Neural crest cell (in vitro differentiated cells): Measurements from ENCODE around the gene KANK4. TPM values are rescaled to one million over a fixed set of nuclear protein-coding genes. Genes with fewer than 3 reads are reported as not detected.
A peak's percentile ranks its signal among the peaks of the same experiment; 100 is the strongest.

Experiments used
- DNase-seq: peaks from one replicate; pipeline ENCODE4 v3.0.0; 2021; ENCODE audit warnings: low read depth, mixed read lengths, low spot score
- H3K27ac Mint-ChIP-seq: one replicate; pipeline ENCODE4 v1.8.0; 2021; ENCODE audit warnings: mild to moderate bottlenecking, mixed read lengths; ENCODE audit not compliant: unreplicated experiment
- H3K27me3 Mint-ChIP-seq: 2 replicates; pipeline ENCODE4 v1.8.0; 2021; ENCODE audit warnings: low read depth, mild to moderate bottlenecking, mixed read lengths
- H3K36me3 Mint-ChIP-seq: 2 replicates; pipeline ENCODE4 v1.8.0; 2021; ENCODE audit warnings: low read depth, mild to moderate bottlenecking, mixed read lengths
- H3K4me1 Mint-ChIP-seq: 2 replicates; pipeline ENCODE4 v1.8.0; 2021; ENCODE audit warnings: mixed read lengths
- H3K4me3 Mint-ChIP-seq: one replicate; pipeline ENCODE4 v1.8.0; 2021; ENCODE audit warnings: mild to moderate bottlenecking, mixed read lengths
- H3K9me3 Mint-ChIP-seq: 2 replicates; pipeline ENCODE4 v1.8.0; 2021; ENCODE audit warnings: mixed read lengths
- CTCF ChIP-seq: fragments of 200-600 bp; sonication (generic); conservative IDR thresholded peaks from 2 replicates; pipeline ENCODE4 v1.5.0; 2021; ENCODE audit warnings: antibody characterized with exemption, mild to moderate bottlenecking
- total RNA-seq: library from RNA; stranded (reverse); gene quantifications from 2 replicates; pipeline ENCODE4 v1.2.1, GENCODE V29; 2021

KANK4 gene
- total RNA-seq, 1 donor from 2014 or later: 5.4 TPM

- H3K36me3 Mint-ChIP-seq: peaks cover 2% of the 10 kb centered on the region
- no peak for DNase-seq
- peaks cover 44% of the 10 kb centered on the region for H3K4me1 Mint-ChIP-seq
- H3K9me3 Mint-ChIP-seq: peaks cover 5% of the 10 kb centered on the region
- H3K27me3 Mint-ChIP-seq: peaks cover 3% of the 10 kb centered on the region
- no peak overlapping the region for H3K4me3 Mint-ChIP-seq
- peak overlapping the region; percentile 23 for H3K27ac Mint-ChIP-seq
- no peak for TF ChIP-seq CTCF
These were observed 38.2 kb downstream of the KANK4 start for GRCh38 chr1:62280960-62281465.

GRCh38 chr1:62280150-62280549, 39.1 kb downstream of the KANK4 start:
- no peaks in the 10 kb centered on the region for H3K27me3 Mint-ChIP-seq
- H3K9me3 Mint-ChIP-seq: peaks cover 5% of the 10 kb centered on the region
- no peak for DNase-seq
- H3K4me1 Mint-ChIP-seq: peaks cover 35% of the 10 kb centered on the region
- peaks cover 2% of the 10 kb centered on the region for H3K36me3 Mint-ChIP-seq
- no peak overlapping the region for H3K27ac Mint-ChIP-seq
- no peak for TF ChIP-seq CTCF
- no peak overlapping the region for H3K4me3 Mint-ChIP-seq

GRCh38 chr1:62276791-62277190, 42.4 kb downstream of the KANK4 start:
- no peak for TF ChIP-seq CTCF
- H3K27me3 Mint-ChIP-seq: no peaks in the 10 kb centered on the region
- H3K9me3 Mint-ChIP-seq: peaks cover 5% of the 10 kb centered on the region
- H3K27ac Mint-ChIP-seq: no peak overlapping the region
- H3K36me3 Mint-ChIP-seq: peaks cover 2% of the 10 kb centered on the region
- H3K4me3 Mint-ChIP-seq: no peak overlapping the region
- H3K4me1 Mint-ChIP-seq: peaks cover 16% of the 10 kb centered on the region
- DNase-seq: no peak

GRCh38 chr1:62274496-62275485, 44.4 kb downstream of the KANK4 start:
- H3K4me3 Mint-ChIP-seq: no peak overlapping the region
- no peak for DNase-seq
- no peak overlapping the region for H3K27ac Mint-ChIP-seq
- no peaks in the 10 kb centered on the region for H3K27me3 Mint-ChIP-seq
- no peaks in the 10 kb centered on the region for H3K36me3 Mint-ChIP-seq
- peaks cover 2% of the 10 kb centered on the region for H3K9me3 Mint-ChIP-seq
- TF ChIP-seq CTCF: no peak
- peaks cover 24% of the 10 kb centered on the region for H3K4me1 Mint-ChIP-seq

- H3K27ac Mint-ChIP-seq: no peak overlapping the region
- TF ChIP-seq CTCF: no peak
- H3K27me3 Mint-ChIP-seq: no peaks in the 10 kb centered on the region
- H3K4me1 Mint-ChIP-seq: peaks cover 21% of the 10 kb centered on the region
- DNase-seq: no peak
- no peaks in the 10 kb centered on the region for H3K36me3 Mint-ChIP-seq
- H3K4me3 Mint-ChIP-seq: no peak overlapping the region
- H3K9me3 Mint-ChIP-seq: peaks cover 2% of the 10 kb centered on the region
These were observed 45.3 kb downstream of the KANK4 start for GRCh38 chr1:62273953-62274352.
